GM12872 (cell line): ENCODE data around the gene MCF2L.

ENCODE experiments used
- CTCF ChIP-seq: IDR thresholded peaks from 3 replicates; pipeline ENCODE4 v1.5.1; 2011; ENCODE audit warnings: low read depth, mild to moderate bottlenecking, low read length, moderate library complexity; ENCODE audit not compliant: insufficient read depth

MCF2L gene

GRCh38 chr13:113094410-113094800, 125.4 kb downstream of the MCF2L start:
- no peak for TF ChIP-seq CTCF

- TF ChIP-seq CTCF, result no peak
These were observed 126.4 kb downstream of the MCF2L start for GRCh38 chr13:113095146-113096051.

- TF ChIP-seq CTCF, result no peak
These were observed 127.2 kb downstream of the MCF2L start for GRCh38 chr13:113096052-113096744.

GRCh38 chr13:113096745-113097305, 127.8 kb downstream of the MCF2L start:
- TF ChIP-seq CTCF, result no peak

- no peak for TF ChIP-seq CTCF
These were observed 128.6 kb downstream of the MCF2L start for GRCh38 chr13:113097651-113098050.

- TF ChIP-seq CTCF, result no peak
These were observed 129.2 kb downstream of the MCF2L start for GRCh38 chr13:113098162-113098732.

GRCh38 chr13:113099142-113099541, 130.1 kb downstream of the MCF2L start:
- TF ChIP-seq CTCF, result no peak
